GM19025 (cell line): Measurements from ENCODE around the gene RAB7A.
A peak's percentile ranks its signal among the peaks of the same experiment; 100 is the strongest.
"Not testable (repeated sequence)": the region's sequence is repeated elsewhere in the genome, so short reads cannot be mapped to it uniquely, and the experiment has no call there.

Experiments used
- ATAC-seq: cut with Tn5 transposase; IDR thresholded peaks from one replicate; pipeline ENCODE4 v1.9.1; 2021; ENCODE audit warnings: mild to moderate bottlenecking, low read depth, moderate library complexity; ENCODE audit not compliant: unreplicated experiment

The RAB7A gene

DNA sequence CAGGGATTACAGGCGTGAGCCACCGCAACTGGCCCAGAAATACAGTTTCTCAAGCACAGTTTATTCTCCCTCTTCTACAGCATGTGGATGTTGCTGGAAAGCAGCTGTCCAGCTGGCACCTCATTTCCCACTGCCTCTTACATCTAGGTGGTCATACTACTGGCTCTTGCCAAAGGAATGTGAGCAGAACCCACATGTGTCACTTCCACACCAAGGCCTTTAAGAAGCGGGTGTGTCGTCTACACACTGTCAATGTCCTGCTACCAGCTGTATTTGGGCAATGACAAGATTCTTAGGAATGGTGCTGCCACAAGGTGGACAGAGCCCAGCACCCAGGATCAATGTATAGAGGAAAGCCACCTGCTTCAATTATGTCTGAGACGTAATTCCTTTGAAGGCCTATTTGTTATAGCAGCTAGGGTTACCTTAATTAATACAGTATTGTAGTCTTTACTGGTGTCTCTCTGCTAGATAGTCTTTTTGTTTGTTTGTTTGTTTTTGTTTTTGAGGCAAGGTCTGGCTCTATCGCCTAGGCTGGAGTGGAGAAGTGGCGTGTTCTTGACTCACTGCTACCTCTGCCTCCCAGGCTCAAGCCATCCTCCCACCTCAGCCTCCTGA lies 15.1 kb upstream of the RAB7A start:
- no peak for ATAC-seq

- ATAC-seq, result no peak
These were observed 13.1 kb upstream of the RAB7A start for GRCh38 chr3:128712848-128713247.

DNA sequence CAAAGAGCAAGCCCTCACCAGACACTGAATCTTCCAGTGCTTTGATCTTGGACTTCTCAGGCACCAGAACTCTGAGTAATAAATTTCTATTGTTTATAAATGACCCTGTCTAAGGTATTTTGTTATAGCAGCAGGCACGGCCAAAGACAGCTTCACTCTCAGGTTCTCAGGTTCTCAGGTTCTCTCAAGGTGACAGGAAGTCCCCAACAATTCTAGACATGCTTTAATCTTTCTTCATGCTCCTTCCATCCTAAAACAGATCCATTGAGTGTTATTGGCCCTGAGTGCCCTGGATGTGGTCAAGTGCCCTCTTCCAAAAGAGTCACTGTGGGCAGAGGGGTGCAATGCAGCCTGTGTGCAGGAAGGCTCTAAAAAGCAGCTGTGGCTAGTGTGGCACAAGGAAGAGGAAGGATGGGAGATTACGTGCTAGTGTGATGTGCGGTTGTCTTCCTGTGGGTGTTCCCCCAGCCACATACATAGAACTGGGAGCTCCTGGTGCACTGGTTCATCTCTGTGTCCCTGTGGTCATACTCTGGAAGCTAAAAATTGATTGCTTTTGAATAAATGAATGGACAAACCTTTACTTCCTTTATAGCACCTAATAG lies 11.0 kb upstream of the RAB7A start:
- no peak for ATAC-seq

DNA sequence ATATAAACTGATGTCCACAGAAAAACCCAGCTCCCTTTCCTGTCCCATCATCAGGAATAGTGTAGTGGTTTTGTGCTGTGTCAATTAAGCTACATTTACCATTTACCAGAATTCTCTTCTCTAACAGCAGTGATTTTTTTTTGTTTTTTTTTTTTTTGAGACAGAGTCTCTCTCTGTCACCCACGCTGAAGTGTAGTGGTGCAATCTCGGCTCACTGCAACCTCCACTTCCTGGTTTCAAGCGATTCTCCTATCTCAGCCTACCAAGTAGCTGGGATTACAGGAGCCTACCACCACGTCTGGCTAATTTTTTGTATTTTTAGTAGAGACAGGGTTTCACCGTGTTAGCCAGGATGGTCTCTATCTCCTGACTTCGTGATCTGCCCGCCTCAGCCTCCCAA lies 7.1 kb upstream of the RAB7A start:
- not testable (repeated sequence) for ATAC-seq

DNA sequence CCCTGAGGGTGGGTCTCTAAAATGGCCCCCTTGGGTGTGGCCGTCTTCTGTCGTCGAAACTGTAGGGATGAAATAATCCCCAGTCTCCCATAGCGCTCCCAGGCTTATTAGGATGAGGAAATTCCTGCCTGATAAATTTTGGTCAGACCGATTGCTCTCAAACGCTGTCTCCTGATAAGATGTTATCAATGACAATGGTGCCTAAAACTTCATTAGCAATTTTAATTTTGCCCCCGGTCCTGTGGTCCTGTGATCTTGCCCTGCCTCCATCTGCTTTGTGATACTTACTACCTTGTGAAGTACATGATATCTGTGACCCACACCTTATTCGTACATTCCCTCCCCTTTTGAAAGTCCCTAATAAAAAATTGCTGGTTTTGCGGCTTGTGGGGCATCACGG lies 5.1 kb upstream of the RAB7A start:
- no peak for ATAC-seq

DNA sequence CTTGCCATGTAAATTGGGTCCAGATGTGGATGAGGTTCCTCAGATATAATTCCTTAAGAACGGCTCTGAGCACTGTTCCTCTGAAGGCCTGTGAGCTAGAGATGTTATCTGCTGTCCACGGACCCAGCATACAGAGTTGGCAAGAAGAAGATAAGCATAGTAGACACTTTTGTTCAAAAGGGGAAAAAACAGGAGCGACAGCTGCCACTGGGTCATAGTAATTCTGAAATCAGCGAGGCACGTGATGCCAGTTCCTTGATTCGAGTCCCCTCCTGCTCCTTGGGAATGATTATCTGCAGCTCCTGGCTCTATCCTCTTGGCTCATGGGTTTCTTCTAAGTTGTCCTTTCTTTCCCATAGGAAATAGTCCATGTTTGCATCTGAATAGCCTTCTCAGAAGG lies 2.5 kb upstream of the RAB7A start:
- ATAC-seq, result no peak

DNA sequence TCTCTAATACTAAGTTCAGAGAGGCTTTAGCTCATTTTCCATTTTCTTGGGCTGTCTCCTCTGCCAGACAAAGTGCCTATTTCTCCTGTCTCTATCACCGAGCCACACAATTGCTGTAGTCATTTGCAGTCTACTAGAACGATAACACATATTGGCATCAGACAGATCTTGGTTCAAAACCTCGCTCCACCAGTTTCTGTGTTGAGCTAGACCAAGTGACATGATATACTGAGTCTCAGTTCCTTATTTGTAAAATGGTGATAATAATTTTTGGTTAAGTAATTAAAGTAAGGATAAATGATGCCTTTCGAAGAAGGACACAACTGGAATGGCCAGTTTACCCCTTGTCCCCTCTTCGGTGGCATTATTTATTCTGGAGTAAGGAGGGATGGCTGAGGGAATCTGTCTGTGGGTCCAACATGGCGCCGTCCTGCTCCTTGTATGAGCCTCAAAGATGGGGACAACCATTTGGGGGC lies 398 bp upstream of the RAB7A start:
- ATAC-seq, result no peak

DNA sequence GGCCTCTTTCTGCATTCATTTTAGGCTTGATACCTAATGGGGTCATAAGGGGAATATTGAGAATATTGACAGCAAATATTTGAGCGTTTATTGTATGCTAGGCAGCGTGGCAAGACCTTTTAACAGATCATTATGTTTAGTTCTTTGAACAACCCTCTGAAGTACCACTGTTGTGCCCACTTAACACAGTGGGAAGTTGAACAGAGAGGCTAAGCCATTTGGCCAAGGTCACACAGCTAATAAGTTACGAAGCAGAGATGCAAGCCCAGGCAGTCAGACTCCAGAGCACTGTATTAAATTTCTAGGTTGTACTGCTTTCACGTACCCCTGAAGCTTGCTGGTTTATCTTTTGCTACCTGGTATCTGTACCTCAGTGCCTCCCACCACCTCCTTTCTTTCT lies 1.1 kb downstream of the RAB7A start:
- no peak for ATAC-seq

DNA sequence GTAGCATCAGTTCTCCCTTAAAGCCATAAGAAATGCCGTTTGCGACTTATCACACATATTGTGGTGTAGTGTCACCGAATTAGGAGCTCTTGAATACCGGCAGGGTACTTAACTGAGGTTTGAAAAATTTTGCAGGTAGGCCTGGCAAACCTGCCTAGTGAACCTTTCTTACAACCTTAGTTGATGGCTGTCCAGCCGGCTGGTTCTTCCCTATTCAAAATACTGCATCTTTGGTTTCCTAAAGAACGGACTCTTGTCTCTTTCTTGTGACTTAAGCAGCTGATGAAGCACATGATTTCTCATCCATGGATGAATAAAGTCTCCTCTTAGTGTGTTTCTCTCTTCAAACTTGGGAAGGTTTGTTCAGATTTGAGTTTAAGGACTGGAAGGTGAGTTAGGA lies 1.5 kb downstream of the RAB7A start:
- no peak for ATAC-seq

DNA sequence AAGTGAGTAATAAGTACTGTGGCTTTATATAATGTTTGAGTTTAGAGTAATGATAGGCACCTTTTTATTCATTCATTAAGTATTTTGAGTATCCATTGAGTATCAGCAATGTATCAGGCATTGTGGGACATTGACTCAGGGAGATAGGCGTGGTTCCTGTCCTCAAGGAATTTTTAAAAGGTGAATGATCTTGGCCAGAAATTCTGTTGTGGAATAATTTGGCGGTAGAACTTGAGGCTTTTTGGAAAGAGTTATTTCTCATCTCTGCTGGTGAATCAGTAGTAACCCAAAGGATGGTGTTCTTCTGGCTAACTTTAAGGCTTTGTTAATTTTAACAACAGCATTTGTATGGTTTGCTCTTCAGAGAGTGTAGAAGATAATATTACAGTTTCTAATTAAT lies 2.0 kb downstream of the RAB7A start:
- ATAC-seq, result no peak

GRCh38 chr3:128728521-128728920 lies 2.5 kb downstream of the RAB7A start:
- ATAC-seq, result not testable (repeated sequence)

- ATAC-seq, result no peak
These were observed 4.5 kb downstream of the RAB7A start for GRCh38 chr3:128730471-128730870.

GRCh38 chr3:128734523-128735189 lies 8.7 kb downstream of the RAB7A start:
- ATAC-seq, result peak; percentile 63

DNA sequence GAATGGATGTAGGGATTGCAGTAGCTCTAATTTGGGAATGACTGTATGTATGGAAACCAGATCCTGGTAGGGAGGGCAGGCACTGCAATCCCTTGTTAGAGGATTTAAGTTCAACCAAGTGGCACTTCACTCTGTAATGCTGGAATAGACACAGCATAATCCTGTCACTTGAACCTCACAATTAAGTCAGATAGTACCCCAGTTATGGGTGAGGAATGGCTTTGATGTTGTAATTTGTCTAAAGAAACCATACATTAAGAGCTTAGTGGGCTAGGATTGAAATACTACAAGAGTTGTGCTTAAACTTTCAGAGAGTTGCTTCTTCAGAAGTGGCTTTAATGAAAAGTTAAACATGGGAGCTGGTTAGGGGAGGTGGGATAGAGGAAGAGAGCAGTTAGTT lies 9.3 kb downstream of the RAB7A start:
- no peak for ATAC-seq

DNA sequence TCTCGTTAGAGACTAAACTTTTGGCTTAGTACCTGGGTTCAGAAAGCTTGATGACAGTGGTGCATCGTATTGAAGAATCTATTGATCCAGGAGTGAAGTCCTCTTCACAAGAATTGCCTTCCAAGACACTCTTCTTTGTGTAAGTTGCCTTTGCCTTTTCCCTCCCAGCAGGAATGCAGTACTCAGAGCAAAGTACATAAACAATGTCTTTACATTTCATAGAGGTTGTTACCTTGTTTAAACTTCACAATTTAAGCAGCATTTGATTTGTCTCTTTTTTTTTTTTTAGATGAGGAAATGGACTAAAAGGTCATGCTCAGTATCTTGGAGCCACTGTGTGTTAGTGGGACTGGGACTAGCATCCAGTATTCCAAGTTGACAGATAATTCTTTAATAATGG lies 9.9 kb downstream of the RAB7A start:
- ATAC-seq, result no peak

DNA sequence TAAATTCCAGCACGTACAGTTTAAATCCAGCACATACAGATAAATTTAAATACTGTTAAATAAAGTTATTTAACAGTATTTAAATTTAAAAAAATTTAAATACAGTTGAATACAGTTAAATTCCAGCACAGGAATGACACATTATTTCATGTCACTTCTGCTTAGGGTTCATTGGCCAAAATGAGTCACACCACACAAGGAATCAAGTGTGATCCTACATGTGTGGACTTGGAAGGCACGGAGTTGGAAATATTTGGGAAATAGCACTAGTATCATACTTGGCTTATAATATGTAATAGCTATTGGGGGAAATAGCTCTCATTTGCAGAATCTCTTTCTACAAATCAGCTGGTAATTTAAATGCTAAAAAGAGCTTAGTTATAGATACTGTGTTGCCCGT lies 10.6 kb downstream of the RAB7A start:
- ATAC-seq, result no peak

GRCh38 chr3:128740621-128741020 lies 14.6 kb downstream of the RAB7A start:
- no peak for ATAC-seq

DNA sequence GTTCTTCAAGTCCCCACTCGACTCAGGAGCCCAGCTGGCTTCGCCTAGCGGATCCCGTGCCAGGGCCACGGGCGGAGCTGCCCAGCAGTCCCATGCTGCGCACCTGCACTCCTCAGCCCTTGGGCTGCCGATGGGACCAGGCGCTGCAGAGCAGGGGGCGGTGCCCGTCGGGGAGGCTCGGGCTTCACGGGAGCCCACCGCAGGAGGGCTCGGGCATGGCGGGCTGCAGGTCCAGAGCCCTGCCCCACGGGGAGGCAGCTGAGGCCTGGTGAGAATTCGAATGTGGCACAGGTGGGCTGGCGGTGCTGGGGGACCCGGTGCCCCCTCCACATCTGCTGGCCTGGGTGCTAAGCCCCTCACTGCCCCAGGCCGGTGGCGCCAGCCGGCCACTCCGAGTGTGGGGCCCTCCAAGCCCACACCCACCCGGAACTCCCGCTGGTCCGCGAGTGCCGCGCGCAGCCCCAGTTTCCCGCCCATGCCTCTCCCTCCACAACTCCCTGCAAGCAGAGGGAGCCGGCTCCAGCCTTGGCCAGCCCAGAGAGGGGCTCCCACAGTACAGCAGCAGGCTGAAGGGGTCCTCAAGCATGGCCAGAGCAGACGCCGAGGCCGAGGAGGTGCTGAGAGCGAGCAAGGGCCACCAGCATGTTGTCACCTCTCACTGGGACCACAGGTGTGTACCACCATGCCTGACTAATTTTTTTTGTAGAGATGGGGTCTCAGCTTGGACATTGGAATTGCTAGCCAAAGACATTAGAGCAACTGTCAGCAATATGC lies 17.0 kb downstream of the RAB7A start:
- no peak for ATAC-seq

DNA sequence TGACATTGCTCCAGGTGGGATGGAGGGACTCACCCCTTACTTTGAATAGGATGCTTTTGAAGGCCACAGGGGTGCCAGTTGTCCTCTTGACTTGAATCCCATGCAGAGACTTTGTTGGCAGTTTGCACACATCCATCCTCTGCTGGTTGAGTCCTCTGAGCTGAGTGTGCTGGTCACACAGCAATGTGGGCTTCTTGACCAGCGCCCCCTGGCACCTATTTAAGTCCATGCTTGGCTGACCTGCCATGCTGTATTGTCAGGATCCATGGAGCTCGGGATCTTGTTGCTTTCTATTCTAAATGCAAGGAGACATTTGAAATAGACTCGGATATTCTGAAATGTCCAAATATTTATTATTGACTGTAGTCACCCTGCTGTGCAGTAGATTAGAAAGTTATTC lies 19.8 kb downstream of the RAB7A start:
- no peak for ATAC-seq

DNA sequence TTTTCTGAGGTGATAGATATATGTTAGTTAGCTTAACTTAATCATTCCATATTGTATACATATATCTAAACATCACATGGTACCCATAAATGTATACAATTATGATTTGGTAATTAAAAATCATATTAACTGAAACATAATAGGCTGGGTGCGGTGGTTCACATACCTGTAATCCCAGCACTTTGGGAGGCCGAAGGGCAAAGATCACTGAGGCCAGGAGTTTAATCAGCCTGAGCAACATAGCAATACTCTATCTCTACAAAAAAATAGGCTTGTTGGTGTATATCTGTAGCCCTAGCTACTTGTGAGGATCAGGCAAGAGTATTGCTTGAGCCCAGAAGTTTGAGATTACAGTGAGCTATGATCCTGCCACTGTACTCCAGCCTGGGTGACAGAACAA lies 20.9 kb downstream of the RAB7A start:
- ATAC-seq, result no peak

GRCh38 chr3:128748557-128748956 lies 22.6 kb downstream of the RAB7A start:
- ATAC-seq, result no peak
